Measurements from ENCODE around the gene CREBBP.

The CREBBP gene

DNA sequence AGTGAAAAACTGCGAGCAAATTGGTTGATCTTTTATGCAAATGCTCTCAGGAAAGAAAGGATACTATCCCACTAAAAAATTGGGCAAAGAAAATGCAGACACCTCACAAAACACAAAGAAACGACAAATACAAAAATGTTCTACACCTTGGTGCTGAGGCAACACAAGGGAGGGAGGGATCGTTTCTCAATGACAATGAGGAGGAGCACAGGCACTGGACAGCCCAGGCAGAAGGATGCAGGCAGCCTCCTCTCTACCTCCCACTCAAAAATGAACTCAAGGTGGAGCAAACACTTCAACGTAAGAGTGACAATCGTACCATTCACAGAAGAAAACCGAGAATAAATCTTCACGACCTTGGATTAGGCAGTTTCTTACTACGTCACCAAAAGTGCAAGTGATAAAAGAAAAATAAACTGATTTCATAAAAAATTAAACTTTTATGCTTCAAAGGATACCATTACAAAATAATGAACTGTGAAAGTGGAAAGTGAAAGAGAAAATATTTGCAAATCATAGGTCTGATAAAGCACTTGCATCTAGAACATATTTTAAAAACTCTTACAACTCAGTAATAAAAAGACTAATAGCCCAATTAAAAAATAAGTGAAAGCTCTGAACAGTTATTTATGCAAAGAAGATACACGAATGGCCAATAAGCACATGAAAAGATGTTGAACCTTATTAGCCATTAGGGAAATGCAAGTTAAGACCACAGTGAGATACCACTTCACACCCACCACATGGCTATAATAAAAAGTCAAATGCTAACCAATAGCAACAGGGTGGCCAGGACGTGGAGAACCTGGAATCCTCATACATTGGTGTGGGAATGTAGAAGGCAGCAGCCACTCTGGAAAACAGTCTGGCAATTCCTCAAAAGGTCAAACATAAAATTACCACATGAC is 82.4 kb downstream of the CREBBP start:
- no peak for DNase-seq (ENCODE audit: low spot score)

DNA sequence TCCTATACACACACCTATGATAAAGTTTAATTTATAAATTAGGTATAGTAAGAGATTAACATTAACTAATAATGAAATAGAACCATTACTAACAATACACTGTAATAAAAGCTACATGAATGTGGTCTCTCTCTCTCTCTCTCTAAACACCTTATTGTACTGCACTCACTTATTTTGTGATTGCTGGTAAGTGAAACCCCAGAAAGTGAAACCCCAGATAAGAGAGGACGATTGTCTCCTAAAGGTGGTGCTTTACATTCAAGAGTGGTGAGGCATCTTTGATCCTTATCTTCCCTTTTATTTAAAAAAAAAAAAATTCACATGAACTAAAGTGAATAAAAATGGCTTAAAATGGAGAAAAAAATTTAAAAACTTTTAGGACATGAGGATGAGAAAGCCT is 83.0 kb downstream of the CREBBP start:
- DNase-seq (ENCODE audit: low spot score), result no peak

DNA sequence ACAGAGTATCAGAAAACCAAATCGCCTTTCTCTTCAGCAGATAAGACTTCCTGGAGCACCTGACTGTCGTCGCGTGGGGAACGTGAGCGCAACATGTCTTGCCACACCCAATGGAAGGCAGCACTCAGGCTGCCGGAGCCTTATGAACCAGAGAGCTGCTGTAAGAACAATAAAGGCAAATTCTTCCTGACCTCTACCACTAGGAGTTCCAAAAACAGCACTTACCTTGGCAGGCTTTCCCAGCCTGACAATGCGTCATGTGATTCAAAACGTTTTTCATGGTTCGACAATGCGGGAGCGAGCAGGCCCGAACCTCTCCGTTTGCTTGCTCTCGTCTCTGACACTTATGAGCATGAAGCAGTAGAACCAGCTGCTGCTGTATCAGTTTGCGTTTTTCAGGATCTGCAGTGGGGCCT is 87.3 kb downstream of the CREBBP start:
- no peak for DNase-seq (ENCODE audit: low spot score)

DNA sequence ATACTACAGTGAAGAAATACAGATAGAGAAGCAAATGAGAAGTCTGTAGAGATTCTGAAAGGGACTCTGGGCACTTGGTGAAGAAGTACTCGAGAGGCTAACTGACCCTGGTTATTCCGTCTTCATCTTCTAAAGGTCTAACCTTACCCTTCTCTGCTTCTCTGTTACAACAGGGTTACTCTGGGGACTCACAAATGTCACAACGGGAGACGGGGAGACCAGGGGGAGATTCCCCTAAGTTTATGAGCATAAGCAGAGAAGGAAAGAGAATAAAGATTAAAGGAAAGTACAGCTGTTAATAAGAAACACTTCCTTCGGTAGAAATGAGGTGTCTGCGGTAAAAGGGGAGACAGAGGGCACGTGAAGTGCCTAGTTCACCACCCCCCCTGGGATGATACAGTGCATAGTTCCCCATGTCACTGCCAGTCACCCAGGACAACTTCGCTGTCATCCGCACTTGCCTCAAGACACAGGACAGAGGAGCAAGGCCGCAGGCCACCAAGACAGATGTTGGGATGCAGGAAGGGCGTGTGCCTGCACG is 88.0 kb downstream of the CREBBP start:
- DNase-seq (ENCODE audit: low spot score), result no peak

DNA sequence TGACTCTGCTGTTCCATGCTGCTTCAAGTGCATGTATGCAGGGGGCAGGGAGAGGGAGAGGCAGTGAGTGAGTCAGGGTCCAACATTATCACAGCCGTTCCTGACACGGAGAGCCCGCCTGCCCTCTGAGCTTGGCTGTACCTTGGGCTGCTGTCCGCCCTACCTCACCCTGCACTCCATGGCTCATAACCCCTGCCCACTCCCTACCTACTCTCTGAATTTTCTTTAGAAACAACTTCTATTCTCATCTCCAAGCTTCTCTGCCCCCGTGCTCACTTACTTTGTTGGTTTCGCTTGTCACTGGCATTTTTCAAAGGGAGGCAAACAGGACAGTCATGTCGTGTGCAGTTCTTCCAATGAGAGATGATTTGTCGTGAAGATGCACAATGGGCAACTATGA is 88.8 kb downstream of the CREBBP start:
- no peak for DNase-seq (ENCODE audit: low spot score)

DNA sequence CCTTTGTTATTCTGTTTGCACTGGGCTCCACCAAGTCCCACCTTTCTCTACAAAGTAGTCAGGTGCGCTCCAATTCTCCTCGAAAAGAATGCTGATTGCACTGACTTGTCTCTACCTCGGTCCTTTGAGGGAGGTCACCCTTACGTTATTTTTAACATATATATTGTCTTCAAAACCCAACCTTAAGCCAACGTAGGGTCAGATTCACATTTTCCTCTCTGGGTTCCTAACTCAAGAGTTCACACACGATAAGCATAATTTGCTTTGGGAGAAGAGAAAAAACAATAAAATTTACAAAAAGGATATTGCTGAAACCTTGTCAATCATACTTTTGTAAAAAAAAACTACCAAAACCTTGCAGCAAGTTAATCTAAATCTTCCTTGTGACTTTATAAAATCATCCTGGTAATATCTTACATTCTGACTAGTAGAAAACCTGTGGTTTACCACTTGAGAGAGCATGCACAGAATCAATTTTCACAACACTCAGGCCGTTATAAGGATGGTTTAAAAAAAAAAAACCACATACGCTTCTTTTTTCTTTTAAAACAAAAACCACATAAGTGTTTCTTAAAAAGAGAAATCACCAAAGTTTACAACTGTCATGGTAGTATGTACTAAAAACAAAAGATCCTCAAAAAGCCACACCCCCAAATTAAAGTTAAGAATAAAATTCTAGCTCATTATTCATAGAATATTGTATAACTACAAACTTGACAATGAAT is 91.0 kb downstream of the CREBBP start:
- DNase-seq (ENCODE audit: low spot score), result no peak

DNA sequence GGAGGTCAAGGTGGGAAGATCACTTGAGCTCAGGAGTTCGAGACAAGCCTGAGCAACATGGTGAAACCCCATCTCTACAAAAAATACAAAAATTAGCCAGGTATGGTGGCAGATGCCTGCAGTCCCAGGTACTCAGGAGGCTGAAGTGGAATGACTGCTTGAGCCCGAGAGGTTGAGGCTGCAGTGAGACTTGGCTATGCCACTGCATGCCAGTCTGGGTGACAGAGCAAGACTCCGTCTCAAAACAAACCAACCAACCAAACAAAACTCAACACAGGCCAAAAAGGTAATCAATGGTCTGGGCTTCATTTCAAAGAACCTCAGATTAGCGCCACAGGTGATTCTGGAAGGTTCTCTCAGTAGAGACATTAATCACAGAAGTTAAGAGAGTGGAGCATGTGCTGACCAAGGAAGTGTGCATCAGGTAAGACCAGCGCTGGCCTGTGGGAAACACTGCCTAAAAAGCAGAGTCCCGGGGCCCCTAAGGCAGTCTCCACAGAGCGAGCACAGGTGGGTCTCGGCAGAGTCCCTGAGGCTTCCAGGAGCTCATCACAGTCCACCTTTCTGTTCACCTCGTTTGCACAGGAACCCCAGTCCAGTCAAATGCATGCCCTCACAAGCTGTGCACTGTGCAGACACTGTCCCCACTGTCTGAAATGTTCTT is 91.7 kb downstream of the CREBBP start:
- DNase-seq (ENCODE audit: low spot score), result no peak

DNA sequence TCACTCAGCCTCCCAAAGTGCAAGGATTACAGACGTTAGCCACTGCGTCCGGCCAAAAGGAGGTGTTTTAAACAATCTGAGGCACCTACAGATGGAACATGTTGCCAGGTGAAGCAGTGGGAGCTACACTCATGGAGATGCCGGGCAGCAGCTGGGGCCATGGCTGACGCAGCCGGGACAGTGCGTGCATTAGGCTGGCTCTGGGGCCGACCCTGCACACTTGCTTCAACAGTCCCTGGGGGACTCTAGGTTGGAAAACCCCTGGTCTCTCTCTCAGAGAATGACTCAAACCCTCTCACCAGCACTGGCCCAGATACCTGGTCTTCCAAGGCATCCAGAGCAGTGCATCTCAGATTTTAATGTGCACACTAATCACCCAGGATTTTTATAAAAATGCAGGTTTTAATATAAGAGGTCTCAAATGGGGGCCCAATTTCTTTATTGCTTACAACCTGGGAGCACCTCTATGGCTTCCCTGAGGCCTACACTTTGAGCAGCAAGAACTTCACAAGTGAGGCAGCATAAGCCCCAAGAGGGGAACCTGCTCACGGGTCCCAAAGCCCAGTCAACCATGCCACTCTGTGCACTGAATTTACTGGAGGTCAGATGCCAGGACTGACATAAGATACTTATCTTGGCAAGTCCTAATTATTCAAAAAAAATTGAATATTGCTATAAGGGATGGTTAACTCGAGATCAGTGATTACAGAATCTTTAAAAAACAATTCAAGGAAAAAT is 92.4 kb downstream of the CREBBP start:
- DNase-seq (ENCODE audit: low spot score), result no peak

DNA sequence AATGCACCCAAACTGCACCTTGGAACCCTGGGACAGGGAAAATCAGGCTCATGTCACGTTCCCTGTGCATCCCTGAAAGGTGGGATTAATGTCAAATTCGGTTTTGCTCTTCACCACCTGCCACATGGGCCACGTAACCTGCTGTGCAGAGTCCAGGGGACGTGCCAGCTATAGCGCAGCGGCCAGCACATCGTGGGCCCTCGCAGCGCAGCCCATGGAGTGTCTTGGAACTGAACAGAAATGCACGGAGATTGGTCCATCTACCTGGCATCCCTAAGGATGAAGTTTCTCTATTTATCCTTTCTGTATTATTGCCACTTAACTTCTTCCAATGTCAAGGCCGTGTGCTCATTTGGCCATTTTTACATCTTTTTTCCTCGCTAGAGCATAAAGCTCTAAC is 95.1 kb downstream of the CREBBP start:
- DNase-seq (ENCODE audit: low spot score), result no peak

DNA sequence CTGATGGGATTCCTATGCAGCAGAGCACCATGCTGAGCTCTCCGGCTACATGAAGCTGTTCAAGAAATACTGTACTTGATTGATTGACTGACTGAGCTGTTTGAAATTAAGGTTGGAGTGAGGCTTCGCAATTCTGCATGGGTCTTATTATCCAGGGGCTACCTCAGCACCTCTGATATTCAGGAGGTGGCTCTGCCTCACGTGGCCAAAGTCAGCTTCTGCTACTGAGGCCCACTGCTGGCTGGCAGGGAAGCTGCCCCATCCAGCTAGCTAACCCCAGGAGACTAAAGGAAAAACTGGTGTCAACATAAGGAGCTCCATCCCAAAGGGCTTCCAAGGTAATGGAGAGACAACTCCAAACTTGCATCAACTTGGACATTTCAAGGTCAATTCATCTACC is 97.0 kb downstream of the CREBBP start:
- DNase-seq (ENCODE audit: low spot score), result no peak

DNA sequence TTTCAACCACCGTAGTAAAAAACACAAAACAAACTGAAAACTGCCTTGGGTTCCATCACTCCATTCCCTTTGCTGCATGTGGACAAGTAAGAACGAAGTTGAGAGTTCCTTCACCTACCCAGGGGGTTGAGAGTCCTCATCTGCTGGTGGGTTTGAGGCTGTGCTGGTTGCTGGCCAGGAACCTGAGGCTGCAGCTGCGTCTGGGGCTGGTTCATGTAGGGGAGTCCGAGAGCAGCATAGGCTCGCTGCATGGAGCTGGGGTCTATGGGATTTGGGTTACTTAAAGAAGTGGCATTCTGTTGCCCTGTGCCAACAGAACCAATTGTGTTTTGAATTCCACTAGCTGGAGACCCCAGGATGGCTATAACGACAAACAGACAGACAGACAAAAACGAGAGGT is 97.9 kb downstream of the CREBBP start:
- no peak for DNase-seq (ENCODE audit: low spot score)

DNA sequence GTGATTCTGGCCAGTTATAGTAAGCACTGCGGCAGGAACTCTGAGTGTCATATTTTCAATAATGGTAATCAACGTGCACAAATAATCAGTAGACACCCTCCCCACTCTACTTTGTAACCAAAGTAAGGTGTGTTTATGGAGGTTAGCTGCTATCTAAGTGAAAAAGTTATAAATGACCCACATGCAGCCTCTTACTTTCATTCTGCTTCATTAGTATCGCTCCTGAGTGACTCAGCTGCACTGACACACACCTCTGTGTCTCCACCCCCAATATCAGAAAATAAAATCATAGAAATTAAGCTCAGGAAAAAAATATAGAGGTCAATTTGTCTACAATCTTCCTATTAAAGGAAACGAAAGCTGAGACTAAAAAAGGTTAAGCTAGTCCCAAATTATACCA is 99.1 kb downstream of the CREBBP start:
- DNase-seq (ENCODE audit: low spot score), result no peak

DNA sequence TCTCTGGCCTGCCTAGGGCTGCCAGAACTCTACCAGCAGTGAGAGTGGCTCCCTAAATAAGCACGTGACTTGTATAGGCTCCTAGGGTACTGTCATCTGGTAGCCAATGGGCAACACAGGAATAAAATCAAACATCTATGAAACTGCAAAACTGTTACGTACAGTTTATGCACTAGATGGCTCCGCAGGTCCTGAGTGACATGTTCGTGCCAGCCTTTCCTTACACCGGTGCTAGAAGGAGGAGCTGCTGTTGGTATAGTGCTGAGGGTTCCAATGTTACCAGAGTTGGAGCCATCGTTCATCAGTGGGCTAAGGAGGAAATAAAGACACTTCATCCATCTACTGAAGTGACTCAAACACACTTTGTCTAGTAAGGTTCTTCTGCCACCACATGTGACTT is 99.9 kb downstream of the CREBBP start:
- no peak for DNase-seq (ENCODE audit: low spot score)

DNA sequence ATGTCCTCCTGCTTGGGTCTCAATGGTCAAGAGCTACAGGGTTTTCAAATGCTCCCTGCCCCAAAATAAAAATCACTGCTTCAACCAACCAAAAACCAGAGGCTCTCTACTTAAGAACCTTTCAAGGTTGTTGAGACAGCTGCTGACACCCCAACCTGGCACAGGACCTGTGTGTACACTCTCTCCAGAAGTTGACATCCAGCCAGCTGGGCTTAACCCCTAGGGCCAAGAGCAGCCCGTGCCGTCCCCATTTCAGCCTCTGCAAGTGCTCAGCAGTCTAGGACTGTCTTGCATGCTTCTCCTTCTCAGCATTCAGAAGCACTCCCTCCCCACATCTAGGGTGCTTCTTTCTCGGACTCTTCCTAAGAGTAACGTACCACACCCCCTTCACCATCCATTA is 104.2 kb downstream of the CREBBP start:
- no peak for DNase-seq (ENCODE audit: low spot score)

DNA sequence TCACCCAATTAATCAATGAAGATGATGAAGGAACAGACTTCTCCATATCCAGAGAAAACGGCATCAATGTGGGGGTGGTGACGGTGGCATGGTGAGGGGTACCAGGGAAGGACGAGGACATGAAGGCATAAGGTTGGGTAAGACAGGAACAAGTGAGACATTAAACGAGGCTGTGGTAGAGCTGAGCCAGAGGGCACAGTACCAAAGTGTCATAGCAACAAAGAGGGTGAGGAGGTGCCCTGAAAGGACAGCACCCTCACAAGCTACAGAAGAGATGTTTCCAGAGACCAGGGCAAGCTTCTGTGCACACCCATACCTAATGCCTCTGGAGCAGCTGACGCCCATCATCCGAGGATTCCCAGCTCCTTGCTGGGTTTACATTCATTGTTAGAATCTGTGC is 105.7 kb downstream of the CREBBP start:
- DNase-seq (ENCODE audit: low spot score), result no peak

DNA sequence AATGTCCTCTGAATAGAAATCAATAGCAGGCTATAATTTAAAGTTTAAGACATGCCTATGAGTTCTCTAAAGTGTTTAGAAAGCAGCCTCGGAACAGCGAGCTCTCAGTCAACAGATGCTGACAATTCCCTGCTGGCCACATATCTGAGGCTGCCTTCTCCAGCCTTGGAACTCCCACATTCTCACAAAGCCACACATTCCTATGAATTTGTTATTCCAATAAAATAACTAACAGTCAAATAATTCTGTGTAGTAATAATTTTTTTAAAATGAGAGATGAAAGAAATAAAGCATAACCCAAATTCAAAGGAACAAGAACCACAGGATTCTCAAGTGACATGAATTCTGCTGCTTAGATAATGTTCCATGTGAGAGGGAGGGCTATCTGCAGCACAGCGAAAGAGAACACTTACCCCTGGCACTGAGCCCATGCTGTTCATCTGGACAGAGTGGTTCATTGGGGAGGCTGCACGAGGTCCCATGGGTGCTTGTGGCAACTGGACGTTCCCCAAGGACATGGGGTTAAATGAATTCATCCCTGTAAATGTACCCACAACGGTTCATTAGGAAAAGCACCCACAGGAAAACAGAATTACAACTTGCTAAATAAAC is 106.3 kb downstream of the CREBBP start:
- DNase-seq (ENCODE audit: low spot score), result no peak

DNA sequence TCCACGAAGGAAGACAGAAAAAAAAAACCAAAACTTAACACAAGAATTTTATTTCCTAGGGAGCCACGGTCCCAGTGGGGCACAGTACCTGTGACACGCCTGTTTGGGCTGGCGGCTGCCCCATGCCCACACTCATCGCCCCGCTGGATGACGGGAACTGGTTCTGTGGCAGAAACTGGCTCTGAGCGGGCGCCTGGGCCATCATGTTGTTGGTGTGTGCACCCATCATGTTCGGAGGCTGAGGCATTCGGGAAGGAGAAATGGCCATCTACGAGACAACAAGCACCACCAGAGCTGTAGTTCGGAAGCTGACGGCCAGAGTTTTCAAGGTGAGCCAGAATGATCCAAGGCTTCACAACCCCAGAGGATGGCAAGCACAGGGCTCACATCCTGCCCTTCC is 106.8 kb downstream of the CREBBP start:
- DNase-seq (ENCODE audit: low spot score), result no peak

DNA sequence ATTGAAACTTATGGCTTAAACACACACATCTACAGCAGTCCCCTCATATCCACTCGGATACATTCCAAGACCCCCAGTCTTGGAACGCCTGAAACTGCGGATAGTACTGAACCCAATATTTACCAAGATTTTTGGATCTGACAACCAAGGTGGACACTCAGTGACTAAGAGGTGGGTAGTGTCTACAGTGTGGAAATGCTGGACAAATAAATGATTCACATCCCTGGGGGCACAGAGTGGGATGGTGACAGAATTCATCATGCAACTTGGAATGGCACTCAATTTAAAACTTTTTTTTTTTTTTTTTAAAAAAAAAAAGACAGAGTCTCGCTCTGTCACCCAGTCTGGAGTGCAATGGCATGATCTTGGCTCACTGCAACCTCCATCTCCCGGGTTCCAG is 109.0 kb downstream of the CREBBP start:
- DNase-seq (ENCODE audit: low spot score), result no peak

DNA sequence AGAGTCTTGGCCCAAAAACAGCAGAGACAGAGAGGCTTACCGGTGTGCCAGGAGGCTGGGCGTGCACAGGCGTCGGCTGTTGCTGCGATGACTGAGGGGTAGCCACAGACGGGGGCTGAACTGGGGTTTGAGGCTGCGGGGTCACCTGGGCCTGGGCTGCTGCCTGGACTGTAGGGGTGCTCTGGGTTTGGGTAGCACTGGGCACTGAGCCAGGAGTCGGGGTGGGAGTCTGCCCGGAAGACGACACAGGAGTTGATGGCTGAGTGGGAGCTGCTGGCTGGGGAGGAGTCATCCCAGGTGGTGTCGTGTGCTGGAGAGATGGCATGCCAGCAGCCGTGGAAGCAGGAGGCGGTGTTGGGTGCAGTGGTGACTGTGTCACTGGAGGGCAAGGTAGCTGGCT is 110.0 kb downstream of the CREBBP start:
- no peak for DNase-seq (ENCODE audit: low spot score)

DNA sequence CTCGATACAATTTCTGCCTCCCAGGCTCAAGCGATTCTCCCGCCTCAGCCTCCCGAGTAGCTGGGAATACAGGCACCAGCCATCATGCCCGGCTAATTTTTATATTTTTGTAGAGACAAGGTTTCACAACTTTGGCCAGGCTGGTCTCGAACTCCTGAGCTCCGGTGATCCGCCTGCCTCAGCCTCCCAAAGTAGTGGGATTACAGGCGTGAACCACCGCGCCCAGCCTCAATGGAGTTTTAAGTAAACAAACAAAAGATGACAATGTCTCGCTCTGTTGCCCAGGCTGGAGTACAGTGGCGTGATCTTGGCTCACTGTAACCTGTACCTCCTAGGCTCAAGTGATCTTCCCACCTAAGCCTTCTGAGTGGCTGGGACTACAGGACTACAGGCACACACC is 110.6 kb downstream of the CREBBP start:
- no peak for DNase-seq (ENCODE audit: low spot score)

DNA sequence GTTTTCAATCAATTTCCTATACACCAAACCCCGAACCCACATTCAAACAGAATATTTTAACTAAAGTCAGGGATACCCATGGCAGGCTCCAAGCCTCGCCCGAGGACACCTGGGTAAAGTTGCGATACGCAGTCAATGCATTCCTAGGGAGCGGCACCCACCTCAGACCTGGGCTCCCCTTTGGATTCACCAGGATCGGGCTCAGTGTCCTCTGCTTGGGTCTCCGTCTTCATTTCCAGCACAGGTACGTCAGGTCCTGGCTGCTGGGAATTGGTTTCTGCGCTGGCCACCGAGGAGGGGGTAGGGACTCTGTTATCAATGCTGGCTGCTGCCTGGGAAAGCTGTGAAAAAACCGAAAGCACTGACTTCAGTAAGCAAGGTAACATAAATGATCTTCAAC is 111.5 kb downstream of the CREBBP start:
- no peak for DNase-seq (ENCODE audit: low spot score)
